Fibroblast of gingiva (primary cell): Measurements from ENCODE around the gene TADA1.
"Not testable (repeated sequence)": the region's sequence is repeated elsewhere in the genome, so short reads cannot be mapped to it uniquely, and the experiment has no call there.

Source experiments
- DNase-seq: peaks from one replicate; pipeline ENCODE4 v3.0.0-alpha.2; 2011; ENCODE audit warnings: low read depth

Gene TADA1

DNA sequence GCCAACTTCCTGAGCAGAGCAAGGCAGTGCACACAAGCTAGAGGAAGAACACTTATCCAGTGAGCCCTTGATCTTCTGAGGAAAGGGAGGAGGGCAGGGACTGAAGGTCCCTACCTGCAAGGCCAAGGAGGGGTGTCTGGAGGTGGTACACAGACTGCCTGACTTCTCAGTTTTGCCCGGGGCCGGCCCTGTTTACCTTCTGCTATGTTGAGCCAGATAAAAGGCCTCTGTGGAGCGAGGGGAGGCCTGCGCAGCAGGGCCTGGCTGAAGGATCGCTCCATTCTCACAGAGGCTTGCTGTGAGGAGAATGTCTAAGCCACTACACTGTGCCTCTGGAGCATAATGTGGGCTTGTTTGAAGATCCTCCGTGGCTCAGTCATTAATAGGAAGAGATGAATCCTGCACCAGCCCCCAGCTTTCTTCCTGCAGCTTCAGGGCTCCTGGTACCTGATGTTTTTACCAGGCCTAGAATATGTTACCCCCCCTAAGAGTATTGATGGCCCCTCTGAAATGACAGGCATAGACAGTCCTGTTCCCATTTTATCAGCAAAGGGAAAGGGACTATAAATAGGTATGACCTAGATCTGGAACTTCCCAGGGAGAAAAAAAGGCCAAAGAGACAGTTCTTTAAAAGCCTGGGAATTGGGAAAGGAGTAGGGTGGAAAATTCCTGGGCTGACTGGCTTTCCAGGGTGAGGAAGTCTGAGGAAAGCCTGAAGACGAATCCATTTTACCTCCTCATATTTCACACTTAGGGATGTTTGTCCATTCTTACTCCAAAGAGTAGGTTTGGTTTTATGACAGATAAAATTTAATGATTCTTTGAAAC, 32.1 kb downstream of the TADA1 start:
- no peak for DNase-seq

DNA sequence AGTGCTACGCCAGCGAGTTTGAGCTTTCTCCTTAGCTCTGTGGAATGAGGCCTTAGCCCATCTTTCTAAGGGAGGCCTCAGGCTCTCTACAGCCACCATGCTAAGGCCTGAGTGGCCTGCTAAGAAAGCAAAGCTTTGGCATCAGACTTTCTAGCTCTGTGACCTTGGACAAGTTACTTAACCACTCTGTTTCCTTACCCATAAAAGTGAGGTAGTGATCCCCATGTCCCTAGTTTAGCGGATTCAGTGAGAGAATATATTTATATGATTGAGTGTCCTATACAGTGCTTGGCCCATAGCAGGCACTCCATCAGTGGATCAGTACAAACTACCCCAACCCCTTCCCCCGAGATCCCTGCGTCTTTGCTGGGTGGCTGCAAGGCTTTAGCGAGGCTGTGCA, 32.7 kb downstream of the TADA1 start:
- DNase-seq = no peak

DNA sequence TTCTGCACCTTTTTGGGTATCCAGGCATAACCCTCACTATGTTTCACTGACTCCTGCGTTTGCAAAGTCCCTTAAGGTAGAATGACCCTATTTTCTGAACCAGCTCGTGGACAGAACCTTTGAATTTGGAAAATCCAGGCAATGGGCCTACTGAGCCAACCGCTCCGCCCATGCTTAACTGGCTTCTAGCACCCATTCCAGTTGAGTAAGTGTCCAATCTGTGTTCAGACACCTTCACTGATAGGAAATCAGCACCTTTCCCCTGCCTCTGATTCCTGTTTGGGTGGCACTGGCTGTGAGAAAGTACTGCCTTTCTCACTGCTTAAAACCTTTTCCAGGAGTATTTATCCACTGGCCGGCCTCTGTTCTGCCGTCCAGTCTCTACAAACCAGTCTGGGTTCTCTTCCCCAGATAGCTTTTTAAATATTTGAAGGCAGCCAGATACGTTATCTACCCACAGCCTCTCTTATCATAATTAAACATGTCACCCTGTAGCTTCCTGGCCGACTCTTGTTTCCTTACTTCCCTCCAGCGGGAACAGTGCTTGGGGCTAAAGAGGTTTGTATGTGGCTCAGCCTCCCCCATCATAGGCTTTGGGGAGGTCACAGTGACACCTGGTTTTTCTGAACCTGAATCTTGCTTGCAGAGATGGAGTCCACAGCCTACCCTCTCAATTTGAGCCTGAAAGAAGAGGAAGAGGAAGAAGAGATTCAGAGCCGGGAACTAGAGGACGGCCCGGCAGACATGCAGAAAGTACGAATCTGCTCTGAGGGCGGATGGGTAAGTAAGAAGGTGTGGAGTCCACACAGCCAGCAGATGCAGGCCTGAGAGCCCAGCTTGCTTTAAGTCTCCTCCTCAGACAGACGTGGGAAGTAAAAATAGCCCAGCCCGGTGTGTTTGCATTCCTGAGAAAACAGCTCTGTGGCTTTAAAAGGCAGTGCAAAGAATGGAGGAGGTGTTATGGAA, 35.5 kb downstream of the TADA1 start:
- DNase-seq = no peak

DNA sequence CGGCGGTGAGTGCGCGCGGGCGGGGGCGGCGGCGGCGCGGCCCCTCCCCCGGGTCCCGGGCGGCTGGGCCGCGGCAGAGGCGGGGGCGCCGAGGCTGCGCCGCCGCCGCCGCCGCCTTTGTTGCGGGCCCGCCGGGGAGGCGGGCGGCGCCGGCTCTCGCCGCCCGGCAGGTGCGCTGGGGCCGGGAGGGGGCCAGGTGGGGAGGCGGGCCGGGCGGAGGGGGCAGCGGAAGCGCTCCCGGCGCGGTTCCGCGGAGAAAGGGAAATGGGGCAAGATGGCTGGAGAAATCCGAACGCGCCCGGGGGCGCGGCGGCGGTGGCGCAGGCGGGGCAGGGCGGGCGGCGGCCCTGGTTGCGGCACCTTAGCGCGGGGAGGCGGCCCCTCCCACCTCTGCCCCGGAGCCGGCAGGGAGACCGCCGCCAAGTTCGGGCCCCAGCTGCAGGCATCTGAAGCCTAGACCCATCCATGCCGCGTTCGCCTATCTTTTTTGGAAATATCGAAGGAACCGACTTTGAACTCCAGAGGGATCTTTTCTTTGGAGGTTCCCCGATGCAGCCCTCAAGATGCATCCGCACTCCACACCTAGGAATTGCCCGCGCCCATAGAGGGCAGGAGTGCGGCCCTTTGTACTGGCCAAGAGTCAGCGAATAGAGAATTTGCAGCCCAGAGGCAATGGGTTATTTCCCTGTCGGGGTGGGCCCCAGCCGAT, 36.3 kb downstream of the TADA1 start:
- DNase-seq = peak; percentile 27

DNA sequence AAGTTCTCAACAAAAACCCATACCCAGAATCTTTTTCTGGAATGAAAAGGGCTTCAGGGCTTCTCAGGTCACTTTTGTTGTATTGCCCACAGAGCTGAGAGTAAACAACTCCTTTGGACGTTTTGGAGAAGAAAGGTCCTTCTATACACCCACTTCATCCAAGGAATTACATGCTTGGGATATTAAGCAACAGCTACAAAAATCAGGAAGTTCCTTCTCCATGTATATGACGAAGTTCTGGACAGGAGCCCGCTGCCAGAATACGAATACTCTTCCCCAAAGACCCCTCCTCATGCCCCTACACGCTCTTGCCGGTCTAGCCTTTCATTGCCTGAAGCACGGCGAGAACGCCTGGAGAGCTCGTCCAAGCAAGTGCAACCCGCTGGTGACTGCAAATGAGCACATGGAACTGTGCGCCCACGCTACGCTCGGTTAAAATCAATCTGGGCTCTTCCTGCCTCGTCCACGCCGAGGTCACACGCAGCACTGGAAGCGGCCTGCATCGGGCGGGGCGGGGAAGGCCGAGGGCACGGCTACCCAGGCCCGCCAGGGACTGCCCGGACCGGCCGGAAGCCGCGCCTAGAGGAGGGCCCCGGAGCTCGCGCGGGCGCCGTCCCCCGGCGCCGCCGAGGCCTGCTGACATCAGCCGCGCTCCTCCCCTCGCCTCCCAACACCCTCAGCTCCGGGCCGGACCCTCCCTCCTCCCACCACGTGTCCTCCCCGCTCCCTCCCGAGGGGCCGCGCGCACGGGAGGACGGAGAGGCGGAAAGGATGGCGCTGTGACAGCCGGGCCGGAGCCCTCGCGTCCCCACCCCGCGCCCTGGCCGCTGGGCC, 37.1 kb downstream of the TADA1 start, which contains the start of gene POGK:
TSS of gene POGK (plus strand) at position 710 of the 834 bp plus-strand sequence. CDS start 1,482 bp downstream, outside the sequence.
- peak; percentile 92 for DNase-seq

DNA sequence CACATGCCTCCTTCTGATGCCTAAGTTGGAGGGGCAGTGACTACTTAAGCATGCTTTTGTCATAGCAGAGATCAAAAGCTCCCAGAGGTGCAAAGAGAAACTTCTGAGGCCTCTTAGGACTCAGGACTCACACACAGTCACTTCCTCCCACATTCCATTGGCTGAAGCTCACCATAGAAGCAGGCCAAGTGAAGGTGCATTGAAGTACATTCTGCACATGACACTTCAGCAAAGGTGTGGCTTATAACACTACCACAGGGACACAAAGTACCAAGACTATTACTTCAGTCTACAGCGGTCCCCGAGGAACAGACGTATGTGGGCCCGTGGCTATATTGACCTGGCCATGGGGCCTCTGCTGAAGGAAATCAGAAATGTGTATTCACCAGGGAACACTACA, 39.3 kb downstream of the TADA1 start:
- no peak for DNase-seq

DNA sequence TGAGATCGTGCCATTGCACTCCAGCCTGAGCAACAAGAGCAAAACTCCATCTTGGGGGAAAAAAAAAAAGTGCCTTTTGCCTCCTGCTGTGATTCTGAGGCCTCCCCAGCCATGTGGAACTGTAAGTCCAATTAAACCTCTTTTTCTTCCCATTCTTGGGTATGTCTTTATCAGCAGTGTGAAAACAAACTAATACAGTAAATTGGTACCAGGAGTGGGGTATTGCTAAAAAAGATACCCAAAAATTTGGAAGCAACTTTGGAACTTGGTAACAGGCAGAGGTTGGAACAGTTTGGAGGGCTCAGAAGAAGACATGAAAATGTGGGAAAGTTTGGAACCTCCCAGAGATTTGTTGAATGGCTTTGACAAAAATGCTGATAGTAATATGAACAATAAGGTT, 46.3 kb downstream of the TADA1 start:
- DNase-seq = not testable (repeated sequence)

DNA sequence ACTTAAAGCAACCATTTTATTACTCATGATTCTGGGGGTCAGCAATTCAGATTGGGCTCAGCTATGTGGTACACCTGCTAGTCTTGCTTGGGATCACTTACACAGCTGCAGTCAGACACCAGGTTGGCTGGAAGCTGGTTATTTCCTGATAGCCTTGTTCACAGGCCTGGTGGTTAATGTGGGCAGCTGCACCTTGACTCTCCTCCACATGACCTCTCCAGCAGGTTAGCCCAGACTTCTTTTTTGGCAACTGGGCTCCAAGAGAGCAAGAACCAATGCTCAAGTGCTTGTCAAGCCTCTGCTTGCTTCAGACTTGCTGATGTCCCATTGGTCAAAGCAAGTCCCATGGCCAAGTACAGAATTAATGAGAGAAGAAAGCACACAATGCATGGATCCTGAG, 48.6 kb downstream of the TADA1 start:
- no peak for DNase-seq

DNA sequence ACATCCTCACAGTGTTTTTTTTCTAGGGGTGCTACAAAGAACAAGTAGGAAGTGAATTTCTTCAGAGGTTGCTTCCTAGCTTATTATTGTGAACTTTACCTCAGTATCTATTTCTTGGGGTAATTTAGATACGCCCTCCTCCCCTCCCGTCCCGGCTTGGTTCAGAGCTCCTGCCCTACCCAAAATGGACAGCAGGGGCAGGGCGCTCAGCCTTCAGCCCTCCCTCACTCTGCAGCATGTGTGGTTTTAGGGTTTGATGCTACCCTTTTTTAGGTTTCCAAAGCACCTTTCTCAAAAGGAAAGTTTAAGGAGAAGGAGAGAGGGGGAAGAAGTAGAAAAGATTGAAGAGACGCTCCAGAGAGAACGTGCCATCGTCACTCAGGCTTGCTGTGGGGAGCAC, 53.7 kb downstream of the TADA1 start:
- no peak for DNase-seq

DNA sequence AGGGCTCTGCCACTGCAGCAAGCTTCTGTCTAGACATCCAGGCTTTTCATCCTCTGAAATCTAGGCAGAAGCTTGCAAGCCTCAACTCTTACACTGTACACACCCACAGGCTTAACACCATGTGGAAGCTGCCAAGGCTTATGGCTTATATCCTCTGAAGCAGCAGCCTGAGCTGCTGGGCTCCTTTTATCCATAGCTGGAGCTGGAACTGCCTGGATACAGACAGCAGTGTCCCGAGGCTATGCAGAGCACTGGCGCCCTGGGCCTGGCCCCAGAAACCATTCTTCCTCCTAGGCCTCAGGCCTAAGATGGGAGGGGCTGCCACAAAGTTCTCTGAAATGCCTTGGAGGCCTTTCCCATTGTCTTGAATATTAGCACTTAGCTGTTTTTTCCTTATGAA, 56.1 kb downstream of the TADA1 start:
- no peak for DNase-seq

DNA sequence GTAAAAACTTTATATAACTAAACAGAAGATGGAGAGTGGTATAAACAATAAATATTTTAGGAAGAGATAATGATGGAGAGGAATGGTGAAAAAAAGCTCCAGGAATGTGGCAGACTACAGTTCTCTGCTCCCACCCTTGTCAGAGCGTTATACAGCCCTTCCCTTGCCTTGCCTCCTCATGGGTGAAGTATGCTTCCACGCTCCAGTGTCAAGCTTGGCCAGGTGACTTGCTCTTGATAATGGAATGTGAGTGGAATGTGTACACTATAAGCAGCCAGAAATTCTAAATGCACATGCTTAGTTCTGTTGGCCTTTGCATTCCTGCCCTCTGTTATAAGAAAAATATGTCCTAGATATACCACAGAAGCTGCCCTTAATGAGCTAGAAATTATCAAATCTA, 61.5 kb downstream of the TADA1 start:
- no peak for DNase-seq

DNA sequence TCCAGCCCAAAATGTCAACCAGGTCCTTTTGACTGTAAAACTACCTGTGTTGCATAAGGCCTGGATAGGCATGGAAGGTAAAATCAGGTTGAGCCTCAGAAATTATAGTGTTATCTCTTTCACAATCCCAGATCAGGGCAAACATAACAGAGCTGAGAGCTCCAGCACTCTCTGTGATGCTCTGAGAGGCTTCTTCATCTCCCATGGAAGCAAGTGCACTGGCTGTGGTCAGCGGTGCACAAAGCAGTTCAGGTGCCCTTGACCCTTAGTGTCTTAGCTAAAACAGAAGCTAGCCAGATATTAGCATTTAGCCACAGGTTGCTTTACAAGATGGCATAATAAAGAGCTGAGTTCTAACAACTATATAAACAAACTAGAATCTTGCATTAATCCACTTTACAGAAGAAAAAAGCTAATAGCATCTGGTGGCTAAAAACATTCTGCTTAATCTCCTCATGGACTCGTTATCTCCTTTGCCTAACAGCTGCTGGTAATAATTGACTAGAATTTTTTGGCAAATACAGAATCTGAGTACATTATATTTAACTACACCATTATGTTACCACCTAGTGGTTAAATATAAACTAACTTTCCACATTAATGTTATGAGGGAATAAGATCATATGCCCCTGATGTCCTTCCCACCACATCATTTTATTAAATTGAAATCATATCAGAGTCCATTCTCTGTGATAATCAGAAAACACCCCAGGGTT, 62.4 kb downstream of the TADA1 start:
- no peak for DNase-seq

DNA sequence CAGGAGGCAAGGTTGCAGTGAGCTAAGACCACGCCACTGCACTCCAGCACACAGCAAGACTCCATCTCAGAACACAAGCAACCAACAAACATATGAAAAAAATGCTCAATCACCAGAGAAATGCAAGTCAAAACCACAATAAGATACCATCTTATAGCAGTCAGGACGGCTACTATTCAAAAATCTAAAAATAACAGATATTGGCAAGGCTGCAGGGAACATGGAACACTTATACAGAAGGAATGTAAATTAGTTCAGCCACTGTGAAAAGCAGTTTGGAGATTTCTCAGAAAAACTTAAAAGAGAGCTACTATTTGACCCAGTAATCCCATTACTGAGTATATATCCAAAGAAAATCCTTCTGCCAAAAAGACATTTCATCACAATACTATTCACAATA, 64.4 kb downstream of the TADA1 start:
- peak; percentile 5 for DNase-seq

DNA sequence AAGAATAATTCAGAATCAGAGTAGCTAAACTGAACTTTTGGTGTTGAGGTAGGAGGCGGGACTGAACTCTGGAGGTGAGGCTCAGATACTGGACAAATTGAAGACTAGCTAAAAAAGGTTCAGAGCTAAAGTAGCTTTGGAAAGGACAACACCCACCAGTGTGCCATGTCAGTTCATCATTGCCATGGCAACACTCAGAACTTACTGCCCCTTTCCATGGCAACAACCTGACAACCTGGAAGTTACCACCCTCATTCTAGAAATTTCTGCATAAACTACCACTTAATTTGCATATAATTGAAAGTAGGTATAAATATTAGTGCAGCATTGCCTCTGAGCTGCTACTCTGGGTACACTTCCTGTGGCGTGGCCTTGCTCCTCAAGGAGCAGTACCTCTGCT, 67.1 kb downstream of the TADA1 start:
- no peak for DNase-seq
